NB4 (cell line): ENCODE data around the gene HSFX3.
"Not testable (repeated sequence)": the region's sequence is repeated elsewhere in the genome, so short reads cannot be mapped to it uniquely, and the experiment has no call there.

Experiments used
- DNase-seq: peaks from one replicate; pipeline ENCODE4 v3.0.0; 2010; ENCODE audit warnings: low read depth
- H3K4me3 ChIP-seq: one replicate; pipeline ENCODE4 v1.5.1; 2011; ENCODE audit warnings: mild to moderate bottlenecking, low read depth, low read length, moderate library complexity
- MAX ChIP-seq: IDR thresholded peaks from 2 replicates; pipeline ENCODE4 v1.6.1; 2011; ENCODE audit warnings: low read depth, low read length
- MYC ChIP-seq: IDR thresholded peaks from 2 replicates; pipeline ENCODE4 v1.6.1; 2011; ENCODE audit warnings: low read depth, low read length
- POLR2A ChIP-seq: IDR thresholded peaks from 2 replicates; pipeline ENCODE4 v1.6.1; 2011; ENCODE audit warnings: mild to moderate bottlenecking; ENCODE audit not compliant: insufficient read length; ENCODE audit errors: extremely low read depth
- TF ChIP-seq, protein P1 (sequence below): IDR thresholded peaks from one replicate; pipeline ENCODE4 v1.5.1; 2012; ENCODE audit warnings: low read depth, low read length

Gene HSFX3

GRCh38 chrX:149505671-149506070 lies 44.1 kb downstream of the HSFX3 start:
- H3K4me3 ChIP-seq: peak overlapping the region; percentile 25
- TF ChIP-seq, protein P1, sequence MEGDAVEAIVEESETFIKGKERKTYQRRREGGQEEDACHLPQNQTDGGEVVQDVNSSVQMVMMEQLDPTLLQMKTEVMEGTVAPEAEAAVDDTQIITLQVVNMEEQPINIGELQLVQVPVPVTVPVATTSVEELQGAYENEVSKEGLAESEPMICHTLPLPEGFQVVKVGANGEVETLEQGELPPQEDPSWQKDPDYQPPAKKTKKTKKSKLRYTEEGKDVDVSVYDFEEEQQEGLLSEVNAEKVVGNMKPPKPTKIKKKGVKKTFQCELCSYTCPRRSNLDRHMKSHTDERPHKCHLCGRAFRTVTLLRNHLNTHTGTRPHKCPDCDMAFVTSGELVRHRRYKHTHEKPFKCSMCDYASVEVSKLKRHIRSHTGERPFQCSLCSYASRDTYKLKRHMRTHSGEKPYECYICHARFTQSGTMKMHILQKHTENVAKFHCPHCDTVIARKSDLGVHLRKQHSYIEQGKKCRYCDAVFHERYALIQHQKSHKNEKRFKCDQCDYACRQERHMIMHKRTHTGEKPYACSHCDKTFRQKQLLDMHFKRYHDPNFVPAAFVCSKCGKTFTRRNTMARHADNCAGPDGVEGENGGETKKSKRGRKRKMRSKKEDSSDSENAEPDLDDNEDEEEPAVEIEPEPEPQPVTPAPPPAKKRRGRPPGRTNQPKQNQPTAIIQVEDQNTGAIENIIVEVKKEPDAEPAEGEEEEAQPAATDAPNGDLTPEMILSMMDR: no peak
- TF ChIP-seq MYC (no peak), MAX (no peak), POLR2A (no peak)
- no peak for DNase-seq

DNA sequence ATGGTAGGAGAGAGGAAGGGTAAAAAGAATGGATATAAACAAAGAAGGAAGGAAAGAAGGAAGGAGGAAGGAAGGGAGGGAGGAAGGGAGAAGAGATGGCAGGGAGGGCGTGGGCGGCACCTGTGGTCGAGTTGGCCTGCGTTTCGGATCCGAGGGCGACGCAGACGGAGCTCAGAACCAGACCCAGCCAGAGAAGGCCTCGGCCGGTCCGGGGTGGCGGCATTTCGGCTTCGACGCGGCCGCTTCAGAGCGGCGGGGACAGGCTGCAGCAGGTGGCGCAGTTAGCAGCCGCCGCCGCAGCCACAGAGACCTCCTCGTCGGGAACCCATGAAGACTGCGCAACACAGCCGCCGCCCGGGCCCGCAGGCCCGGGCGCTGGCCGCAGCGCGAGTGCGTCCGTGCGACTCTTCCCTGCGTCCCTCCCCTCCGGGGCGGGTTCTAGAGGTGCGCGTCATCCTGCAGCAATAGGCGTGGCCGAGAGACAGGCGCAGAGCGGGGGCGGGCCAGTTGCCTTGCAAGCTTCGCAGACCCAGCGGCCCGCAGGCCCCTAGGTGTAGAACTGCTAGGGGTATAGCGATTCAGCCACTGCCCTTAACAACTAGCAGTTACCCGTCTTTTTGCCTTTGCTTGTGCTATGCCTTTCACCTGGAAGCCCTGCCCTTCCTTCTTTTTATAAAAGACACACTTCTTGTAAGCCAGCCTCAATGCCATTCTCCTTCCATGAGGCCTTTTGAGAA lies 44.6 kb downstream of the HSFX3 start, which contains the start of gene IDS:
TSS of gene IDS (minus strand) at position 392 of the 737 bp plus-strand sequence. CDS start at position 223, 169 bp downstream.
- H3K4me3 ChIP-seq: peak within 1 kb of the TSS; percentile 52
- TF ChIP-seq POLR2A: peak; percentile 68
- TF ChIP-seq MAX: no peak
- TF ChIP-seq MYC: 0 out of 2 replicates have a peak, but pooled peaks have one; percentile 38
- peak; percentile 93 for DNase-seq

DNA sequence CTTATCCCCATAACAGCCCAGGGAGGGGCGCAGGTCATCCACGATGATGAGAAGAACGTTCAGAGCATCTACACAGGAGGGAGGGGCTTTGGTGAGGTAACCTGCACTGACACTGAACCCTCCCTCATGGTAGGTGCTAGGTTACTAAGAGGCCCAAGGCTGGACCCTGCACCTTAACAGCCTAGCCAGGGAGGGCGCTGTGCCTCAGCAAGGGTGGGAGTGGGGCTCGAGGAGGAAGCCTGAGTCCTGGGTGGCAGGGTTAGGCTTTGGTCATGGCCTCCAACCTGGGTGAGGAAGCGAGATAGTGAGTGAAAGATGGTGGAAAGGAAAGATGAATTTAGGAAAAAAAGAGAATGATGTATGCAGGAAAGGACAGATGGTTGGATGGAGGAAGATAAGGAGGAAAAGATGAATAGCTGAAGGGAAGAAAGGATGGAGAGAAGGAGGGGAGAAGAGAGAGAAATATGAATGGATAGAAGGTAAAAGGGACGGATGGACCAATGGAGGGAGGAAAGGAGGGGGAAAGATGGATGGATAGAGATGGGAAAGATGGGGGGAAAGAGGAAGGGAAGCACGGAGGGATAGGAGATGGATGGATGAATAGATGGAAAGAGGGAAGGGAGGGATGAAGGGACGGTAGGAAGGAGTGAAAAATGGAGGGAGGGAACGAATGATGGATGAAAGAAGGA lies 45.4 kb downstream of the HSFX3 start:
- TF ChIP-seq, protein P1: peak; percentile 12
- no peak for TF ChIP-seq MYC
- peak; percentile 39 for DNase-seq
- peak overlapping the region; percentile 52 for H3K4me3 ChIP-seq

- not testable (repeated sequence) for H3K4me3 ChIP-seq
Observed at GRCh38 chrX:149503446-149503845, 46.3 kb downstream of the HSFX3 start.

DNA sequence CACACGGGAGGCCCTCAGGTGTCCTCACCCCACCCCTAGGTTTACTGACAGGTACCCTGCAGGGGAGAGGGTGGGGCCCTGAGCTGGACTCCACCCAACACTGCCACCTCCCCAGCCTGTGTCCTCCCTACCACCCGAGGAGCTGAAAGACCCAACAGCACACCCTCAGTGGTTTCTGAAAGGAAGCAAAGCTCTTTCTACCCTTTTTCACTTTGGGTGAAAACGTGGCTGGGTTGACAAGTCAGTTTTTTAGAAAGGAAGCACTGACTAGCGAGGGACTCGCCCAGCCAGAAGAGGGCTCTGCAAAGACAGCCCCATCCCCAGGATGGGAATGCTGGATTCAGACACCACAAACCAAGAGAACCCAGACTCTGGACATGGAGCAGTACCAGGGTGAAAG lies 46.8 kb downstream of the HSFX3 start:
- not testable (repeated sequence) for H3K4me3 ChIP-seq, DNase-seq

More at GRCh38 chrX:149503446-149503845, 46.3 kb downstream of the HSFX3 start:
- peak; percentile 81 for DNase-seq

GRCh38 chrX:149499766-149500165 lies 50.0 kb downstream of the HSFX3 start:
- TF ChIP-seq, protein P1: no peak
- TF ChIP-seq POLR2A: no peak
- TF ChIP-seq MYC: no peak
- no peak for TF ChIP-seq MAX
- no peak for DNase-seq
- no peak overlapping the region for H3K4me3 ChIP-seq

GRCh38 chrX:149498767-149499166 lies 51.0 kb downstream of the HSFX3 start:
- DNase-seq: no peak
- TF ChIP-seq MYC (no peak), MAX (no peak)
- no peak overlapping the region for H3K4me3 ChIP-seq
